ENCODE measurements around the gene FAM9B.

DNA sequence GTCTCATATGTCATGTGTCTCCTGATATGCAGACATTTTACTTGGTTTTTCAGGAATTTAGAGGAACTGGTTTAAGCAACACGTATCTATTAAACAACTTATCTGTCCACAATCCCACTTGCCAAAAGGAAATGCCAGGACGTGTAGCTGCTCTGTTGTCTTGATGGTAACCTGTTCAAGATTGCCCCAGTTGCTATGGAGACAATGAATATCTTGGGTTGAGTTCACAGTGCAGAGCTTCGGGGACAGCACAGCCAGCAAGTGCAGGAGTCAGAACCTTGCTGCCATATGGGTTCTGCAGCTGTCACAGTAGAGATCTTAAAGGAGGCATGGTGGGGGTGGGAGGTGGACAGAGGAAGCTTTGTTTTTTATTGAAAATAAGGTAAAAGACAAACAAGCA, 28.7 kb upstream of the FAM9B start:
- no peak for TF ChIP-seq POLR2A (IDR thresholded peaks at IDR 0.05)
- TF ChIP-seq, protein P1, sequence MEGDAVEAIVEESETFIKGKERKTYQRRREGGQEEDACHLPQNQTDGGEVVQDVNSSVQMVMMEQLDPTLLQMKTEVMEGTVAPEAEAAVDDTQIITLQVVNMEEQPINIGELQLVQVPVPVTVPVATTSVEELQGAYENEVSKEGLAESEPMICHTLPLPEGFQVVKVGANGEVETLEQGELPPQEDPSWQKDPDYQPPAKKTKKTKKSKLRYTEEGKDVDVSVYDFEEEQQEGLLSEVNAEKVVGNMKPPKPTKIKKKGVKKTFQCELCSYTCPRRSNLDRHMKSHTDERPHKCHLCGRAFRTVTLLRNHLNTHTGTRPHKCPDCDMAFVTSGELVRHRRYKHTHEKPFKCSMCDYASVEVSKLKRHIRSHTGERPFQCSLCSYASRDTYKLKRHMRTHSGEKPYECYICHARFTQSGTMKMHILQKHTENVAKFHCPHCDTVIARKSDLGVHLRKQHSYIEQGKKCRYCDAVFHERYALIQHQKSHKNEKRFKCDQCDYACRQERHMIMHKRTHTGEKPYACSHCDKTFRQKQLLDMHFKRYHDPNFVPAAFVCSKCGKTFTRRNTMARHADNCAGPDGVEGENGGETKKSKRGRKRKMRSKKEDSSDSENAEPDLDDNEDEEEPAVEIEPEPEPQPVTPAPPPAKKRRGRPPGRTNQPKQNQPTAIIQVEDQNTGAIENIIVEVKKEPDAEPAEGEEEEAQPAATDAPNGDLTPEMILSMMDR (IDR thresholded peaks at IDR 0.05) = no peak
- no peak for TF ChIP-seq POLR2AphosphoS5 (IDR thresholded peaks at IDR 0.05)

Measured in stomach (tissue), 4 donors.